Activated gamma-delta T cell treated with anti-CD3 and anti-CD28 coated beads, Interleukin-2, amount 50 U/mL, for 16 hours (primary cell): ENCODE results near the gene STOX2.

Source experiments
- DNase-seq: peaks from one replicate; pipeline ENCODE4 v3.0.0-alpha.2; 2020; ENCODE audit warnings: low read depth

STOX2 gene, protein sequence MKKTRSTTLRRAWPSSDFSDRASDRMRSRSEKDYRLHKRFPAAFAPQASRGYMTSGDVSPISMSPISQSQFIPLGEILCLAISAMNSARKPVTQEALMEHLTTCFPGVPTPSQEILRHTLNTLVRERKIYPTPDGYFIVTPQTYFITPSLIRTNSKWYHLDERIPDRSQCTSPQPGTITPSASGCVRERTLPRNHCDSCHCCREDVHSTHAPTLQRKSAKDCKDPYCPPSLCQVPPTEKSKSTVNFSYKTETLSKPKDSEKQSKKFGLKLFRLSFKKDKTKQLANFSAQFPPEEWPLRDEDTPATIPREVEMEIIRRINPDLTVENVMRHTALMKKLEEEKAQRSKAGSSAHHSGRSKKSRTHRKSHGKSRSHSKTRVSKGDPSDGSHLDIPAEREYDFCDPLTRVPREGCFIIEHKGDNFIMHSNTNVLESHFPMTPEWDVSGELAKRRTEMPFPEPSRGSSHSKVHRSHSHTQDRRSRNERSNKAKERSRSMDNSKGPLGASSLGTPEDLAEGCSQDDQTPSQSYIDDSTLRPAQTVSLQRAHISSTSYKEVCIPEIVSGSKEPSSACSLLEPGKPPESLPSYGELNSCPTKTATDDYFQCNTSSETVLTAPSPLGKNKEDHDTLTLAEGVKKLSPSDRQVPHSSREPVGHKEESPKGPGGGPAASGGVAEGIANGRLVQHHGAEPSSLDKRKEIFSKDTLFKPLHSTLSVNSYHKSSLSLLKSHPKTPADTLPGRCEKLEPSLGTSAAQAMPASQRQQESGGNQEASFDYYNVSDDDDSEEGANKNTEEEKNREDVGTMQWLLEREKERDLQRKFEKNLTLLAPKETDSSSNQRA (N-terminal part only)

DNA sequence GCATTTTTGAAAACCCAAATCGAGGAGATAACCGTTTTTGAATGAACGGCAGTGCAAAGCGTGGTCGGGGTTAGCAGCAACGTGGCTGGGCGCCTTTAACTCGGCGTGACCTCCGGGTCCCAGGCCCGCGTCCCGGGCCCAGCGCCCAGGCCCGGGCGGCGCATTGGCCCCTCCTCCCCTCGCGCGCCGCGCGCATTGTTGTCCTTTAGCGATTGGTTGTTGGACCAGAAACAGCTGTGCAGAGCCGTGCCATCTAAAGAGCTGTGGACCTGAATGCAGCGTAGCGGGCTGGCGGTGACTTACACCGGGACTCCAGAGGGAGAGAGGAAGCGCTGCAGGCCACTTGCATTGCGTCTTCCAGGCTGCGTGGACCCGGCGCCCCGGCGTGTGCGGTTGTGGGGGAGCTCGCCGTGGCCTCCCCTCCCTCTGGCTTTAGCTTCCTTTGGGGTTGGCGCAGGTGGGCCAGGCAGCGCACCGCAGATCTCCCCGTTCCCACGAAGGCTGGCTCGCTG lies at the start of gene STOX2:
Gene STOX2 (plus strand): TSS at position 227 of the 512 bp plus-strand sequence. CDS start 1,484 bp downstream, outside the sequence.
- DNase-seq = no peak

DNA sequence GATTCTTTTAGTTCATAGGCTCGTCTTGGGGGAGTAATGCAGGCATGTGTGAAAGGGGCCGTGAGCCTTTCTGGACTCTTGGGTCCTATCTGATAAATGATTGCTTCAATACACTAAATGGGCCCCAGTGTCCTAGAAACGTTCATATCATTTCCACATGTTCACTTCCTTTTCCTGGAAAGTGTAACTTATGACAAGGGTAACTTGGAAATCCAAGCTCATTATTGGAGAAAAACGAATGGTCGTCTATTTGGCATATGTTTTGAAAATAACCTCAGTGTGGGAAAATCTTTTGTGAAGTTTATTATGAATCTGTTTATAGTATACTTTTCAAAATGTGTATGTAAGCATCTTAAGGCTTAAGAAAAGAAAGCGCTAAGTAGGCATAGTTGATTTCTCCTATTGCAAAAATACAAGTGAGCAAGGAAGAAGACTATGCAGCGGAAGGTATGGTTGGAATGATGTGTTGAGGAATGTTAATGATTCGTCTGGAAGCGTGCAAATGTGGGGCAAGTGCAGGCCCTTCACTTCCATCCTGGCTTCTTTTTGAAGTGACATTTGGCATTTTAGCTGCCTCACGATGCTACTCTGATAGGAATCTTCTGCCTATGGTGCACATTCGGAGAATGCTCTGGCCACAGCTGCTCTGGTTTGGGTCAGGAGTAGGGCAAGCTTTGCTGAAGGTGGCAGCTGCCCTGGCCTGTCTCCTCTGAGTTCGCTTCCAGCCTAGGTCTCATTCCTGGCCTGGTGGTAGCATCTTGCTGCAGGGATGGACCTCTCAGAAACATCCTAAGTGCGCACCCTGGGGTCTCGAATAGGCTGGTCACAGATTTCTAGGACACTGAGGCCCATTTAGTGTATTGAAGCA lies 49.5 kb upstream of the STOX2 start:
- no peak for DNase-seq

DNA sequence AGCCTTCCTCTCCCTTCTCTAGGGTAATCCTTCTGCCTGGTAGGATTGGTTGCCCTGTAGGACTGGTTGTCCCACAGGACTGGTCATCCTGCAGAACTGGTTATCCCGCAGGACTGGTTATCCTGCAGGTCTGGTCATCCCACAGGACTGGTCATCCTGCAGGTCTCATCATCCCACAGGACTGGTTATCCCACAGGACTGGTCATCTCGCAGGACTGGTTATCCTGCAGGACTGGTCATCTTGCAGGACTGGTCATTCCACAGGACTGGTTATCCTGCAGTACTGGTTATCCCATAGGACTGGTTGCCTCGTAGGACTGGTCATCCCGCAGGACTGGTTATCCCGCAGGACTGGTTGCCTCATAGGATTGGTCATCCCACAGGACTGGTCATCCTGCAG lies 48.1 kb upstream of the STOX2 start:
- no peak for DNase-seq

DNA sequence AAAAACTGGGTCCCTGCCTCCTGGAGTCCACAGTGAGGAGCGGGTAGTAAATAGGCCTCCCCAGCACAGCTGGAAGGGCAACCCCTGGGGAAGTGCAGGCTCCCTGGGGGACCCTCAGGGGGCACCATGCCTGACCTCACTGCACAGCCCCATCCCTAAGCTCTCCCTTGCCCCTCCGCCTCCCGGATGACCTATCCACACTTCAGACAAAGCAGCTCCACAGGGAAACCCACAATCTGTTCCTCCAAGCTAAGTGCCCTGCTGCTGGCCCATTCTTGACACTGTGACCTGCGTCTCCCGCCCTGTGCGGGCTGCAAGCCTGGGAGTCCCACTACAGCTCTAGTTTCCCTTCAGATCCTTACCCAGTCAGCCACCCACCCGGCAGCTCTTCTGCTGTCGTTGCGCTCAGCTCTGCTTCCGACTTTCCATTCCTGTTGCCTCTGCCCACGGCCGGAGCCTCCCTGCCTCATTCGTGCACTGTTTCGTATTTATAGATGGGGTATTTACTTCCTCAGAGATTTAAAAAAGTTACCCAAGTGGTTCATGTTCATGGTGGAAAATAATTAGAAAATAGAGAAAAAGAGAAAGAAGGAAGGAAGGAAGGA lies 47.0 kb upstream of the STOX2 start:
- no peak for DNase-seq

DNA sequence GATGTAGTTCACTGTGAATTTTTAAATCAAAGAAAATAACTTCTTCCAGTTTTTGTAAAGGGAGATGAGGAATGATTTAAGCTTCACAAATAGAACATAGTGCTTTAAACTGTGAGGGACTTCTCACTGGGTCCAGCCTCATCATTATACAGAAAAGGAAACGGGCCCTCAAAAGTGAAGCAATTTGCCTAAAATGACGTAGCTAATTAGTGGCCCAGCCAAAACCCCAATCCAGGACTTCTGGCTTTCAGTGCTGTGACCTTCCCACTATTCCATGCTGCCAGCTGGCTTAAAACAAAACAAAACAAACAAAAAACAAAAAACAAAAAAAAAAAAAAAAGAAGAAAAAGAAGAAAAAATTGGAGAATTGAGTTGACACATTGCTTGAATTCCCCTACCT lies 45.0 kb upstream of the STOX2 start:
- no peak for DNase-seq

DNA sequence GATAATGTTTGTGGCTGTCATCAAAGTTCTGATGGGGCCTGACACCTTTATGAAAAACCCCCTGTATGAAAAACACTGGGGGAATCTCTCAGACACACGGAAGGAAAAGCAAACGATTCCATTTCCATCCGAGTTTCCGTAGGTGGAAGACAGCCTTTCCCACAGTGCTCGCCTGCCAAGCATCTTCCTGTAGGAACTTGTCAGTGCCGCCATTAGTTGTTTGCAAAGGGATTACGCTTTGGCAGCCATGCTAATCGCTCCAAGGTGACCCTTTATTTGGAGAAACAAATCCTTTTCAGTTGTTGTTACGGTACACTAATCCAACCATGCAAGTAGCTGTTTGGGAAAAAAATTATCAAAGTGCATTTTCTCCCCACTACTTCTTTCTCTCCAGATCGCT lies 44.4 kb upstream of the STOX2 start:
- DNase-seq = no peak

DNA sequence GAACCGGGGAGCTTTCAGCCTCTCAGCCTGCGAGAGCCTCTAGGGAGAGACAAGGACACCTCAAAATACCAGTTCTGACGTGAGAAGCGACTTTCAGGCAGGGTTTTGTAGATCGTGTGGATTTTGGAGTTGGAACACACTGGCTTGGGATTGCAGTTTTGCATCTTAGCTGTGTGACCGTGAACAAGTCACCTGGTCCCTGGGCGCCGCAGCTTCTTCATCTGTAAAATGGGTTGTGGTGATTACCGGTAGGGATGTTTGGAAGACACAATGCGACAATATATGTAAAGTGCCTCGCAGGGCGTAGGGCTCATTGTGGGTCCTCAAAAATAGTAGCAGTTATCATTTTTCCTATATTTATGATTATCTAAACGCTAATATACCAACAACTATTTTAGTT lies 43.7 kb upstream of the STOX2 start:
- no peak for DNase-seq

DNA sequence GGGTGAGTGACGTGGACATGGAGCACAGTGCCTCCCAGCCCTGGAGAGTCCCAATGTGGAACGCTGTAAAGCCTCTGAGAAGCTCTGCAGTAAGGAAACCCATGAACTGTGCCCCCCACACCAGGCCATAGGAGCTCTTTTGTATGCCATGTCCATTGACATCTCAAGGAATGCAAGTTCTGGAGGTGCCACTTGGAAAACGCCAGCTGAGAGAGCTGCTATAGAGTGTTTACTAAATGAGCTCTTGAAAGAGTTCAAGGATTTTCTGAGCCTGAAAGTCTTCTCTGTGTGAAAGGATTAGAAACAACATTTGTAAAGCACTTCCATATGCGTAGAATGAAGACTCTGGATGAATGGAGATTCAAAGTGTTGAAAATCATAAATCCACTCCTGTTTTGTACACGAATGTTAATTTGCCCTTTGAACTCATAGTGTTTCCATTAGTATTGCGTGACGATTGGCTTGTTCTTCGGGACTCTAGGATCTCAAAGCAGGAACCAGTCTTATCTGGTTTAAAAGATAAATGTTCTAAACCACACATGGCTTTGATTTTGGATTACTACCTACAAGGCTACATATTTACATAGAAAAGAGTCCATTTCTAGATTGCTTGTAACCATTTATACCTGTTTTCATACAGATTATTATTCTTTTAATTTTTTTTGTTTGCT lies 41.8 kb upstream of the STOX2 start:
- no peak for DNase-seq

DNA sequence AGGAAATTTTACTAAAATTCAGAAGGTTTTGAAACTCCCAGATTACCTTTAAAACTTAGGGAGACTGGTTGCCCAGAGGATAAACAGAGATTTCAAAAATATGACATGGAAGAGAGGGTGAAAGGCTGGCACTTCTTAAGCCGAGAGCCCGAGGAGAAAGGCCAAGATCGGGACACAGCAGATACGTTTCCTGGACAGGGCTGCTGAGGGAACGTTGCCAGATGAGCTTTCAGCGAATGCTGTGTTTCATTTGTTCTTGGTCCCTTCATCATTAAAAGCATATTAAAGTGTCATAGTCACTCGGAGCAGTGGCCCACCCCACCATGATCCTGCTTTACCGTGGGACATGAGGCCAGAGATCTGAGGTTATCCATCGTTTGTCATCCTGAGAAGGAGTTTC lies 37.9 kb upstream of the STOX2 start:
- DNase-seq = no peak

DNA sequence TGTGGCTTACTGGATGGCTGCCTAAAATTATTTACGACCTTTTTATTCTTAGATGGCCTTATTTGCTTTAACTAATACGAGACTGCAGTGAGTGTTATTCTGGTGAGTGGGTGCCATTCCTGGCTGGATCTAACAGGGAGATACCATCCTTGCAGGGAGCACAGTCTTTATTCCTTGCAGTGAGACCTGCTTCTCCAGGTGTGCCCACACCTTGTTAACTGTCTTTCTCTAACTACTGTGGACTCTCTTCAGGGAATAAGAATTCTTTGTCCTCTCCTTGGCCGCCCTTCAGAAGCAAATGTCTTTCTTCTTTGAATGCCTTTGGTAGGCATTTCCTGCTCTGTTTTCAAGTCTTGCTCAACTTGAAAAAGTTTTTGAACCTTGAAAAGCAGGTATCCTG lies 34.1 kb upstream of the STOX2 start:
- DNase-seq = no peak

DNA sequence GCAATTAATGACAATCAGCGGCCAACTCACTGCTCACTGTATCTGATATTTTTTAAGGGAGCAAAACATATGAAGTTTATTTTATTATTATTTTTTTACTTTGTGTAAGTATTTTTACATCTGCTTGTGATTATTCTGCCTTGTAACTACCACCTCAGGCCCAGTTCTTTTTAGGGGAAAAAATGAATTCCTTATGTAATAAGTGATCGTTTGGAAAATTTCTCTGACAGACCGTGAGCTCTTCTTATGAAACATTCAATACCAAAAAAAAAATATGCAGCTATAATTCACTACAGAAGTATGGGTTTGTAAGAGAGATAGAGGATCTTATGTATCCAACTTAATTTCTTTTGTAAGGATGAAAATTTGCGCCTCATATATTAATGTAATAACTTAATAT lies 33.5 kb upstream of the STOX2 start:
- DNase-seq = no peak

DNA sequence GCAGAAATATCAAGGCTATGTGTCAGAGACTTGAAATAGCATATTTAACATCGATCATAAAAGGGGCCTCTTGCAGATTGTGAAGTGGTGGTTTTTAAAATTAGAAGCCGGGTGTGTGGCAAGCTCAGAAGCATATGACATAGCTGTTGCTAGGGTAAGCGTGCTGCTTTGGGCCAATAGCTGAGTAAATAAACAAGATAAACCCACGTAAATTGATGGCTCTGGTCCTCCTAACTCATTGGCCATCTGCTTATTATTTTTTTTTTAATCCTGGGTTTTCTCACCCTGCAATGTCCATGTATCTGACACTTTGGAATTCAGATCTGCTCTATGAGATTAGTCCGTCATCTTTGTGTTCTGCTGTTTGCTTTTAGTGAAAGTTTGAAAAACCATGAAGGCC lies 32.6 kb upstream of the STOX2 start:
- no peak for DNase-seq

DNA sequence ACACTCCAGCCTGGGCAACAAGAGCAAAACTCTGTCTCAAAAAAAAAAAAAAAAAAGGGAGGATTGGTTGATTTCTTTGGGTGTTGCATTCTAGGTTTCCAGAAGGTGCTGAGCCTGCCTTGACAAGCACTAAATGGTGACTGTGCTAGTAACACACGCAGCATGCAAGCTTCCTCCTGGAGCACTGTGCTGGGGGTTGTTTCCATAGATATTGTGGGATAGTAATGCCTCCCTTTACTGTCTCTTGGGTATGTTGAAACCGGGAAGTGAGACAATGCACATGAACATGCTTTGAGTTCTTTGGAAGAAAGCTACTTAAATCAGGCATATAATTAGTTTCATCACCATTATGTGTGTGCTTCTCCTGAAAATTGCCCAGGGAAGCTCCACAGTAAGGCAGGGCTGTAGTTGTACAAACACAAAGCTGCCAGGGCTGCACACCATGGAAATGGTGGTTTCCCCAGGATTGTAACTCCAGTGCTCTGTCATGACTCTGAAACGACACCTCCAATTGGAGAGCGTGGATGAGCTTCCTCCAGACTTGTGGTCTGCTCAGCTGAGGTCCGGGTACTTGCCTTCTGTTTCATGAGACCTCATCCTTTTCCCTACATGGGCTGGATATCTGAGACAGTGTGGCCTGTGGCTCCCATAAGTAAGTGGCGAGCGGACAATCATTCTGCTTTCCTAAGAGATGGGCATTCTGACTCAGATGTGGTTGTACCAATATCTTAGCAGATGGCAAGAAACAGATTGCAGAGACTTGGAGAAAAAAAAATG lies 31.5 kb upstream of the STOX2 start:
- no peak for DNase-seq

DNA sequence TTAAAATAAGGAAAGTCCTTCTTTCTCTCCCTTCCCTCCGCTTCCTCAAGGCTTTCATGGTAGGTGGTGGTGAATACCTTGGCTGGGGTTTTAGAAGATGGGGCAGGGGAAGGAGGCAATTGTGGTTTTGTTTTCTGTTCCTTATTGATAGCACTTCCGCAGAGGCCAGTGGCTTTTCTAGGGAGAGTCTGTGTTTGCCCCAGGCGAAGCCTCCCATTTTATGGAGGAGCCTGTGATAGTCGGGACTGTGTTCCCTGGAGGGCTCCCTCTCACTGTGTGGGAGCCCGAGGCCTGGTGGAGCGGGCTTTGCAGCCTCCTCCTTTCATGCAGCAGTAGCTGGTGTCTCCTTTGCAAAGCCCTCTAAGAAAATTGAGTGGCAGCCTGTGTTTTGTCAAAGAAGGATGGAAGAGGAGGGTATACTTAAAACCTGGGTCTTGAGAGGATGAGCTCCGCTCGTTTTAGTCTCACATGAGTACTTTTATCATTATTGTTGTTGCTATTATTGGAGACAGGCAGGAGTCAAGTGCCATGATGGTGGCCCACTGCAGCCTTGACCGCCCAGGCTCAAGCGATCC lies 29.8 kb upstream of the STOX2 start:
- DNase-seq = no peak

DNA sequence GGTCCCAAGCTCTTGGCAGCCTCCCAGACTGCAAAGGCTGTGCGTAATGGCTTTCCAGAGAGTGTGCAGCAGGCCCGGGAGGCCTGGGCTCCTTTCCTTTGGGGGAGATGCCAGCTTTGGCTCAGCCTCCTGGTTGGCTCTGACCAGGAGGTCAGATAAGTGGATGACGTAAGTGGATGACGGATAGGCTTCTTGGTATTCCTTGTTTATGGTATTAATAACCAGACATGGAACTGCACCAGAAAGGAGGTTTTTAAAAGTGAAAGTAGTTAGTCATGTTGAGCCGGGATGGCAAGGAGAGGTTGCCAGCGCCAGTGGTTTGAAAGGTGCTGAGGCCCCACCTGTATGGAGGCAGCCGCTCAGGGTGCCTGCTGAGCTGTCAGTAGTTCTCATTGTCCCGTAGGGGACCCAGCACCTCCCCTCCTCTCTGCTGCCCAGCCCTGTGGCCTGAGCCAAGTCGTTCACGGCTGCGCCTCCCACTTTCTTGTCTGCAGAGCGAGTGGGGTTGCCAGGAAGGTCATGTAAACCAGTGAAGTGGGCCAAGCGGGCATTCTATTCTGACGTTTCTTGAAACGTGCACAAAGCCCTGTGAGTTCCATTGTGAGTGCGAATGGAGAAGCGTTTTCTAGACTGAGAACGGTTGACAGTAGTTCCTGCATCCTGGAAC lies 28.7 kb upstream of the STOX2 start:
- no peak for DNase-seq

DNA sequence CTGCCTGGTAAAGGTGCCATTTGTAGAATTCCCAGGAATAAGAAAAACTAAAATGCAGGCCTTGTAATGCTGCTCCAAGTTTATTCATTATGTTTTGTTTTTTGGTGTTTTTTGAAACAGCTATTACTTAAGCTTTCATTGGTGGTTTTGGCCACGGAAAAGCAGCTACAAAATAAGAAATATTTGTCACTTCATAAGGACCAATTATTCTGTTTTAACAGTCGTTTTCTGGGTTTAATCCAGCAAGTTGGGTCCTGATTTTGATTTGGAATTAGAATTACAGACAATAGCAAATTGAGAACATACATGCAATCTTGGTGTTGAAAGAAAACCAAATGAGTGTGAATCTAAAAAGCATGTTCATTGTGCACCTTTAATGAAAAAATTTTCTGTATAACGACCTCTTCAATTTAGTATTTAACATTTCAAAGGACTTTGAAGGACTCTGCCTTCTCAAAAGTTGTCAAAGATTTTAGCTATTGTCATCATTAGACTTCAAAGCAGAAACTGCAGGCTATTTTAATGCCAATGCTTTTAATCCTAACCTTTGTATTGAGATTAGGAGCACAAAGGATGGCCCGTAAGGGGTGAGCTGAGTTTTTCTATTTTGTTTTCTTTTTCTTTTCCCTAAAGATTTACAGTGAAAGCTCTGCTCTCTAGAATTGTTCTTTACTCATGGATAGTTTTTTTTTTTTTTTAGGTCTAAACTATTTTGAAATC lies 26.7 kb upstream of the STOX2 start:
- no peak for DNase-seq

DNA sequence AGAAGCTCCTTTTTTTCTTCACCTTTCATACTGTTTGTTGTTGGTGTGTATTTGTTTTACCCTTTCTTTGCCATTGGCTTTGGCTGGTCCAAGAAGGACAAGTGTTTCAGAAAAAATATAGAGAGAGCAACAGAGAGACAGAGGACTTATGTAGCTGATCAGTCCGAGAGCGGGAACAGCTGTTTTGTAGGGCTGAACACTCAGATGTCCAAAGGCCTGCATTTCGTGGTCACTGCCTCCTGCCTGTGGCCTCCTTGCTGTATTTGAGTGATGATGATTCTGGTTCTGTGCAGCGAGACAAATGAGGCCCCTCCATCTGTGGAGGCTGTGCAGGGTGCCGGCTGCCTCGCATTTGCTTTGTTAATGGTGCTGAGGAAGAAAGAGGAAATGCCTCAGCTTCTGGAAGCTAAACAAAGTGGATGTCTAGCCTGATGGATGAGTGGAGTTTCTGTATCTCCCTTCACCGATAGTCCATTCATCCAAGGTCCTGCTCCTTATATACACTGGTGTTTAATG lies 19.8 kb upstream of the STOX2 start:
- no peak for DNase-seq

DNA sequence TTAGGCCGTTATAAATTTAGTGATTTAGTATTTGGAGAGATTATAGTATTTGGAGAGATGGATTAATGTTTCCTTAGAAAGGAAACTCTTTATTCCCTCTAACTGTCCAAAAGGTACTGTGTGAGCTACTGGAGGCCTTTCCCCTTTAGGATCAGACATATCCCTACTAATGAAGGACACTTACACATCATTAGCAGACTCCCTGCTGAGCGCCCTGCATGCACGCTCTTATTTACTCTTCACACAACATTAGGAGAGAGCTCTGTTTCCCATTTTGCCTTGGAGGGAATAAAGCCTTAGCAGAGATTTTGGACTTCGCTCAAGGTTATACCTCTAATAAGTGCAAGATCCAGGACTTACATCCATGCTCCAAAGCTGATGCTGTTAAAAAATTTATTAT lies 17.8 kb upstream of the STOX2 start:
- no peak for DNase-seq

DNA sequence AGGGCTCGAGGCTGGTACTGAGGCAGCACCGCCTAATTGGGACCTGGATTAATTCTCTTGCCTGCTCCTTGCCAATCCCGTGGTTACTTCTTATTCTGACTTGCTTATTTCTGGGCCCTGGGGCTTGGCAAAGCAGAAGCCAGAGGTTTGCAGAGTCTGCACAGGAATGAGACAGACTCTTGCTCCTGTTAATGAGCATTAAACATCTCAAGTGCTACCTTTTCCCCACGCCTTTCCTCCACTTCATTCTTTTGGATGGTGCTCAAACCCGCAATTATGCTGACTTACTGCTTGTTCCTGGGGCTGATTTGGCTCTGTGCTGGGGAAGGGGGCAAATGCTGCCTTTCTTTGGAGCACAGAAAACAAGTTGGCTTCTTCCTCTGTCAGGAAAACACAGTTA lies 16.5 kb upstream of the STOX2 start:
- no peak for DNase-seq
